Measurements from ENCODE around the gene JPH4. TPM values are rescaled to one million over a fixed set of nuclear protein-coding genes. Genes with fewer than 3 reads are reported as not detected.

JPH4 gene
- total RNA-seq = 0.09 TPM in 2 replicates

GRCh38 chr14:23578560-23579310, at the start of gene JPH4:
TSS of gene JPH4 (minus strand) at chr14:23578790. CDS start at chr14:23577453, 1,337 bp downstream.
- Mint-ChIP-seq H3K4me3 (ENCODE audit: low read depth) (no peak within 1 kb of the TSS), H3K4me1 (ENCODE audit: low read depth) (peaks cover 7% of the 10 kb centered on the region), H3K9me3 (no peaks in the 10 kb centered on the region), H3K27ac (no peak within 1 kb of the TSS), H3K36me3 (ENCODE audit: low read depth) (peaks cover 4% of the 10 kb centered on the region), H3K27me3 (ENCODE audit: low read depth) (peaks cover 33% of the 10 kb centered on the region)
- no peak for DNase-seq (ENCODE audit: low spot score)
- intact Hi-C loops (cut with micrococcal nuclease) = no loop called here

DNA sequence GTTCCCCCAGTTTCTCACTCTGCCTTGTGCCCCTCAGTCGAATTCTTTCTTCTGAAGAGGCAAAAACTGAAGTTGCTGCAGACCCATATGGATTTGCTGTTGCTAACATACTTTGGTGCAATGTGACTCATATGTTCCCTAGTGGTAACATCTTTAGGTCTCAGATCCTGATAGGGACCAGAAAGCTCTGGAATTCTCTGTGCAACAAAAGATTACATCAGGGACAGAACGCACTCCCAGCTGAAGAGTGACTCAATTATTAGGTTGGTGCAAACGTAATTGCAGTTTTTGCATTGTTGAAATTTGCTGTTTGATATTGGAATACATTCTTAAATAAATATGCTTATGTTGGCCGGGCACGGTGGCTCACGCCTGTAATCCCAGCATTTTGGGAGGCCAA, 49.4 kb upstream of the JPH4 start:
- Mint-ChIP-seq H3K27ac (no peak overlapping the region), H3K4me1 (ENCODE audit: low read depth) (peaks cover 15% of the 10 kb centered on the region), H3K27me3 (ENCODE audit: low read depth) (peaks cover 5% of the 10 kb centered on the region), H3K9me3 (peaks cover 21% of the 10 kb centered on the region), H3K36me3 (ENCODE audit: low read depth) (no peaks in the 10 kb centered on the region), H3K4me3 (ENCODE audit: low read depth) (no peak overlapping the region)
- no peak for DNase-seq (ENCODE audit: low spot score)
- intact Hi-C loops (cut with micrococcal nuclease) = no loop called here

- peaks cover 10% of the 10 kb centered on the region for H3K4me1 Mint-ChIP-seq (ENCODE audit: low read depth)
- H3K27ac Mint-ChIP-seq = no peak overlapping the region
- DNase-seq (ENCODE audit: low spot score) = no peak
- peaks cover 23% of the 10 kb centered on the region for H3K9me3 Mint-ChIP-seq
- no peak overlapping the region for H3K4me3 Mint-ChIP-seq (ENCODE audit: low read depth)
- intact Hi-C loops (cut with micrococcal nuclease) = no loop called here
- peaks cover 2% of the 10 kb centered on the region for H3K27me3 Mint-ChIP-seq (ENCODE audit: low read depth)
- H3K36me3 Mint-ChIP-seq (ENCODE audit: low read depth) = no peaks in the 10 kb centered on the region
Measured at GRCh38 chr14:23626946-23627345, 48.4 kb upstream of the JPH4 start.

DNA sequence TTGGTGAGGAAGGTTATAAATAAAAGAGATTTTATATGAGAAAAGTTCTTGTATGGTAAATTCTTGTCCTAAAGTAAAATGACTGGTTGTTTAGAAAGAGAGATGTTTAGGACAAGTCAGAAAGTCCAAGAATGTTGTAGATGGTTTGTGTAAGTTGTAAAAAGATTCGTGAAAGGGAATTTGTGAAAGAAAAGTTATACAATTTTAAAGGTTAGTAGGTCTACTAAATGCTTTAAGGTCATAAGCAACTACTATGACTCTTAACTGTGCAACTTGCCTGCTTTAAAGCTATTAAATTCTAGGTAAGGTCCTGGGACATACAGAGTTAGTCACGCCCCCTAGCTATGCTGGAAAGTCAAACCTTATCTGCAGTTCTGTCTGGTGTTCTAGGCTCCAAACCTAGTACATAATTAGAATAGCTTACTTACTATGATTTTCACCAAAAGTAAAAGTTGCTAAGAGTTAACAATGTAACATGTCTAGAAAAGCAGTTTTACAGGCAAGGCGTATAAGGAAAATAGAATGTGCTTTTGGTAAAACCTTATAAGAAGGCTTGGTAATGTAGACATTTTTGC, 46.3 kb upstream of the JPH4 start:
- Mint-ChIP-seq H3K4me3 (ENCODE audit: low read depth) (no peak overlapping the region), H3K27ac (no peak overlapping the region), H3K9me3 (peaks cover 23% of the 10 kb centered on the region), H3K36me3 (ENCODE audit: low read depth) (no peaks in the 10 kb centered on the region), H3K4me1 (ENCODE audit: low read depth) (peaks cover 3% of the 10 kb centered on the region), H3K27me3 (ENCODE audit: low read depth) (peaks cover 6% of the 10 kb centered on the region)
- no peak for DNase-seq (ENCODE audit: low spot score)
- intact Hi-C loops (cut with micrococcal nuclease) = no loop called here

- H3K27me3 Mint-ChIP-seq (ENCODE audit: low read depth) = peaks cover 10% of the 10 kb centered on the region
- no peaks in the 10 kb centered on the region for H3K36me3 Mint-ChIP-seq (ENCODE audit: low read depth)
- no peak overlapping the region for H3K4me3 Mint-ChIP-seq (ENCODE audit: low read depth)
- no peak overlapping the region for H3K27ac Mint-ChIP-seq
- intact Hi-C loops (cut with micrococcal nuclease) = no loop called here
- DNase-seq (ENCODE audit: low spot score) = no peak
- H3K9me3 Mint-ChIP-seq = peaks cover 23% of the 10 kb centered on the region
- peaks cover 2% of the 10 kb centered on the region for H3K4me1 Mint-ChIP-seq (ENCODE audit: low read depth)
Measured at GRCh38 chr14:23623962-23624361, 45.4 kb upstream of the JPH4 start.

- Mint-ChIP-seq H3K27ac (no peak overlapping the region), H3K27me3 (ENCODE audit: low read depth) (peaks cover 11% of the 10 kb centered on the region), H3K9me3 (peaks cover 23% of the 10 kb centered on the region), H3K4me1 (ENCODE audit: low read depth) (peaks cover 5% of the 10 kb centered on the region), H3K4me3 (ENCODE audit: low read depth) (no peak overlapping the region), H3K36me3 (ENCODE audit: low read depth) (no peaks in the 10 kb centered on the region)
- intact Hi-C loops (cut with micrococcal nuclease) = no loop called here
- DNase-seq (ENCODE audit: low spot score) = no peak
Measured at GRCh38 chr14:23622990-23623389, 44.4 kb upstream of the JPH4 start.

DNA sequence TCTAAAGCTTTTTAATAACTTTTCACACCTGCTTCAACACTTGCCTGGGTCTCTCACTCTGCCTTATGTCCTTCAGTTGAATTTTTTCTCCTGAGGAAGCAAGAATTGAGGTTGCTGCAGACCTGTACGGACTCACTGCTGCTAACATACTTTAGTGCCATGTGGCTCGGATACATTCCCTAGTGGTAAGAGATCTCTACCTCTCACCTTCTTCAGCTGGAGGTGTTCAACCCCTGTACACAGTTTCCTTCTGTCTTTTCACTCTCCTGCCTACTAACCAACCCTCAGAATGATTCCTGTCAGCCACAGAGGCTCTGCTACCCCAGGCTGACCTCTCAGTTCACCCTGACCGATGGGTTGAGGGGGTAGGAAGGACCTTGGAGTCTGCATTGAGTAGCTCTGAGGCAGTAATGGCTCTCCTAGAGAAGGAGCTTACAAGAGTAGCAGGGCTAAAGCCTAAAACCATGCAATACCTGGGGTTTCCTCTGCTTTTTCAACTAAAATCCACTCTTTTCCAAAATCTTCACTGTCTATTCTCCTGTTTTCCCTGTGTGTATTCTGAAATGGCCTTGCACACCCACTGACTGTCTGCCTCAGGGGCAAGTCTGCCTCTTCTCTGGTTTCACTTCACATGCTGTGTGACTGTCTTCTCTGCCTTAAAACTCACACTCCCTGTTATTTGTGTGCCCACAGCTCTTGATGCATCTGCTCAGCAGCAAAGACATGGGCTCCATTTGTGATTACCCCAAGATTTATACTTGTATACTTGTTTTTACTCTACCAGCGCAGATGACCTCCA, 43.5 kb upstream of the JPH4 start:
- DNase-seq (ENCODE audit: low spot score) = no peak
- Mint-ChIP-seq H3K9me3 (peaks cover 23% of the 10 kb centered on the region), H3K4me1 (ENCODE audit: low read depth) (peaks cover 5% of the 10 kb centered on the region), H3K4me3 (ENCODE audit: low read depth) (no peak overlapping the region), H3K27me3 (ENCODE audit: low read depth) (peaks cover 11% of the 10 kb centered on the region), H3K27ac (no peak overlapping the region), H3K36me3 (ENCODE audit: low read depth) (no peaks in the 10 kb centered on the region)
- intact Hi-C loops (cut with micrococcal nuclease) = no loop called here

DNA sequence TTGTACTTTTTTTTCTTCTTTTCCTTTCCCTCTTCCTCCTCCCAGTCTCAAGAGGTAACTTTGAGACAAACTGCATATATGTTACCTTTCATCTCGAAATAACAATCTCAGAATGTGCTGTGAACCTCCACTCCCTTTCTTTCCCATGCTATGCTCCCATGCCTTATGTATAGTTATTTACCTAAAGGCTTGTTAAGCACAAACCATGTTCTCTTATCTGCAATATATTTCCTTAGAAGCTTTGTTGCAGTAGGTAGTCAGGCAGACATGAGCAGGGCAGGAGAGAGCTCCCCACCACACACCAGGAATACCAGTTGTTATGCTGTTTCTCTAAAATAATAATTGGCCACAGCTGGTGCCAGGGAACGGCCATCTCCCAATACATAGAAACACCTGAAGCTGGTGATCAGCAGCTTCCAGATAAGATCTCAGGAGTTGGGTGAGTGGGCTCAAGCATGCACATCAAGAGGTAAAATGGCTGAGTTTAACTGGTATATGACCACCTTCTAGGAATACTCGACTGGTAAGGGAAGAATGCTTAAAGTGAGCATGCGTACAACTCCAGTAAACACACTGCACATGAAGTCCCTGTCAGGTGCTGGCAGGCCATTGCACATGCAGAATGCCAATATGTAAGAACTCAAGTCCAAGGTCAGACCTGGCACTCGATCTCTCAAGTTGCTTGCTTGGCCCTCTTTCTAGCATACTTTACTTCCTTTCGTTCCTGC, 42.8 kb upstream of the JPH4 start:
- H3K27me3 Mint-ChIP-seq (ENCODE audit: low read depth) = peaks cover 9% of the 10 kb centered on the region
- no peaks in the 10 kb centered on the region for H3K36me3 Mint-ChIP-seq (ENCODE audit: low read depth)
- H3K4me1 Mint-ChIP-seq (ENCODE audit: low read depth) = peaks cover 5% of the 10 kb centered on the region
- no peak overlapping the region for H3K27ac Mint-ChIP-seq
- intact Hi-C loops (cut with micrococcal nuclease) = no loop called here
- H3K9me3 Mint-ChIP-seq = peaks cover 23% of the 10 kb centered on the region
- H3K4me3 Mint-ChIP-seq (ENCODE audit: low read depth) = no peak overlapping the region
- no peak for DNase-seq (ENCODE audit: low spot score)

- no peak for DNase-seq (ENCODE audit: low spot score)
- Mint-ChIP-seq H3K4me3 (ENCODE audit: low read depth) (no peak overlapping the region), H3K36me3 (ENCODE audit: low read depth) (no peaks in the 10 kb centered on the region), H3K9me3 (peaks cover 15% of the 10 kb centered on the region), H3K27ac (no peak overlapping the region), H3K27me3 (ENCODE audit: low read depth) (peaks cover 9% of the 10 kb centered on the region), H3K4me1 (ENCODE audit: low read depth) (peaks cover 5% of the 10 kb centered on the region)
- intact Hi-C loops (cut with micrococcal nuclease) = no loop called here
Measured at GRCh38 chr14:23620177-23620702, 41.6 kb upstream of the JPH4 start.

DNA sequence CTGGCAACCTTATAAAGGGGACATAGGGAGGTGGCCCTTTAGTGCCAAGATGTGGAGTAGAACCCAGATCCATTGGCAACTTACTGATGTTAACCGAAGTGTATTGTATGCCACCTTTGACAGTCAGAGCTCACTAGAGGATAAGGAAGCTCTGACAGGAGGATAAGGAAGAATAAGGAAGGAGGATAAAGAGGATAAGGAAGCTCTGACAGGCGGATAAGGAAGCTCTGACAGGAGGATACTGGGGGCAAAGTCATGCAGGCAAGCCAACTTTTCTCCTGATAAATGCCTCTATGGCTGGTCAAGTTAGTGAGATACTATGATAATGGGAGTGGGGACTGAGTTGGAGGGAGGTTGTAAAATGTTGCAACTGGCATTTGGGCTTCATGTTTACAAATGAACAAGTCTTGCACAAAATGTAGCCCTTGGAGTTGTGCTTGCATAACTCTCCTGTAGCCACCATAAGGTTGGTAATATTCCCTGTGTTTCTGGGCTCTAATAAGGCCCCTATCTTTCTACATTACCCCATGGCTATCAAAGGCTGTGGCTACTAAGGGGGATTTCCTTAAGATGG, 39.9 kb upstream of the JPH4 start:
- peaks cover 4% of the 10 kb centered on the region for H3K9me3 Mint-ChIP-seq
- intact Hi-C loops (cut with micrococcal nuclease) = no loop called here
- H3K27ac Mint-ChIP-seq = no peak overlapping the region
- no peak for DNase-seq (ENCODE audit: low spot score)
- no peaks in the 10 kb centered on the region for H3K36me3 Mint-ChIP-seq (ENCODE audit: low read depth)
- peaks cover 9% of the 10 kb centered on the region for H3K27me3 Mint-ChIP-seq (ENCODE audit: low read depth)
- H3K4me1 Mint-ChIP-seq (ENCODE audit: low read depth) = peaks cover 5% of the 10 kb centered on the region
- no peak overlapping the region for H3K4me3 Mint-ChIP-seq (ENCODE audit: low read depth)

DNA sequence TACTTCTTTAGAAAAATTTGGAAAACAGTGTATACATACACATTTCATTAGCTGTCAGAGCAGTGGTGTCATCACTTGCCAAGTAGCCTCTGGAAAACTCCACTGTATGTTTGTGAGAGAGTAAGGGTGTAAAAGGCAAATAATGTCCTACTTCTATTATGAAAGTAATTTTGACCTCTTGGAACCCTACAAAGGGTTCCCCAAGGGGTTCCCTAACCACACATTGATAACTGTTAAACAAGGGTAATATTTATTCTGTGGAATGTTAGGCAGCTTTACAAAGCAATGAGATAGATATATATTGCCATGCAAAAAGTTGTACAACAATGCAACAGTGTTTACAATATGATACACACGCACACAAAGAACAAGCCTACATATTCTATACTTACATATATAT, 38.9 kb upstream of the JPH4 start:
- H3K27me3 Mint-ChIP-seq (ENCODE audit: low read depth) = peaks cover 9% of the 10 kb centered on the region
- intact Hi-C loops (cut with micrococcal nuclease) = no loop called here
- no peak overlapping the region for H3K27ac Mint-ChIP-seq
- H3K4me3 Mint-ChIP-seq (ENCODE audit: low read depth) = no peak overlapping the region
- no peak for DNase-seq (ENCODE audit: low spot score)
- no peaks in the 10 kb centered on the region for H3K9me3 Mint-ChIP-seq
- H3K36me3 Mint-ChIP-seq (ENCODE audit: low read depth) = no peaks in the 10 kb centered on the region
- peaks cover 5% of the 10 kb centered on the region for H3K4me1 Mint-ChIP-seq (ENCODE audit: low read depth)

DNA sequence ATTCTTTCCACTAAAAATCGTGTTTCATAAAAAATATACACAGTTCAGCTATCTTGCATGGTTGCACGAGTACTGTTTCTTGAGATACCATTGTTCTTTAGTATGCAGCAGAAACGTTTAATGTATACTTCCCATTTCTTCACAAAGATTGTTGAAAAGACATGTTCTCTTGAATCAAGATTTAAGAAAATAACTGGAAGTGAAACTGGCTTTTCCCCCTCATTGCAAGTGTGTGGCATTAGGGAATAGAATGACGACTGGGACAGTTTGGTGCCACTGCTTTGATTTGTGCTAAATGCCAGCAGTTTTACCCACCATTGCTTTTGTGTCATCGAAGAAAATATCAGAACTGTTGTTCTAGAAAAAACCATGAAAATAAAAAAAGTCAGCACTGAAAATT, 37.3 kb upstream of the JPH4 start:
- intact Hi-C loops (cut with micrococcal nuclease) = no loop called here
- H3K9me3 Mint-ChIP-seq = no peaks in the 10 kb centered on the region
- H3K27ac Mint-ChIP-seq = no peak overlapping the region
- no peaks in the 10 kb centered on the region for H3K36me3 Mint-ChIP-seq (ENCODE audit: low read depth)
- H3K4me3 Mint-ChIP-seq (ENCODE audit: low read depth) = no peak overlapping the region
- no peak for DNase-seq (ENCODE audit: low spot score)
- H3K27me3 Mint-ChIP-seq (ENCODE audit: low read depth) = peaks cover 9% of the 10 kb centered on the region
- peaks cover 9% of the 10 kb centered on the region for H3K4me1 Mint-ChIP-seq (ENCODE audit: low read depth)
